Measurements from ENCODE around the gene WDR36.

WDR36 gene

DNA sequence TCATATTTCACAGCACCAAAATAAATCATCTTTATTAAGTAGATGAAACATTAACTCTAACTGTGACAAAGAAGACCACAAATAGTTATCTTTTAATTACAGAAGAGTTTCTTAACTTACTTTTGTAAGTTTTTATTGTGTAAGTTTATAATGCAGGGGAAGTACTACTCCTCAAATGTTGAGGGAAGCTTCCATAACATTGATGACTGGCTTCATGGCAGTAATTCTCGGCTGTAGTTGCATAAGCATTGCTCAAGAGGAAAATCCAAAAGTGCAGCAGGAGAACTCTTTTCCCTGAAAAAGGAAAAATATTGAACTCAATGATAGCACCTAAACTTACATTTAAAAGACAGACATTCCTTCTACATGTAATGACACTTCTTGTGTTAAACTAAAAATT lies 16.1 kb upstream of the WDR36 start:
- peaks cover 80% of the 10 kb centered on the region for H3K27me3 Mint-ChIP-seq

DNA sequence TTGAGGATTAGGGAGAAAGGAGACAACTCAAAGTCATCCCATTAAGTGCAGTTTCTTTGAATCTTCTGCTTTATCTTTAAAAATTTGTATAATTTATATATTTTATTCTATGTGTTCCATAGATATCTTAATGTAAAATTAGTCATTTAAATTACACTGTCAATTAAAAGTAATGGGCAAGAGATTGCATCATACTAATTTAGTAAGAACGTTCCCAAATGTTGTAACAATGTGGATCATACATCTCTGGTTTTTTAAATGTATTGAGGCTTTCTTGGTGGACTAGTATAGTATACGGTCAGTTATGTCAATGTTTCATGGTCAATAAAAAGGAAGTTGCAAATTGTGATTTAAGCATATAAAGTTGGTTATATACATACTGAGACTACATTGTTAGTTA lies 14.5 kb upstream of the WDR36 start:
- H3K27me3 Mint-ChIP-seq, result peaks cover 80% of the 10 kb centered on the region
- DNase-seq (no peak), ATAC-seq (no peak)
- no peak overlapping the region for H3K4me3 Mint-ChIP-seq
- H3K9me3 Mint-ChIP-seq, result no peaks in the 10 kb centered on the region
- H3K4me1 Mint-ChIP-seq, result peaks cover 27% of the 10 kb centered on the region
- H3K27ac Mint-ChIP-seq, result no peak overlapping the region

More for the DNA sequence above, 16.1 kb upstream of the WDR36 start:
- DNase-seq (no peak), ATAC-seq (no peak)
- peaks cover 36% of the 10 kb centered on the region for H3K4me1 Mint-ChIP-seq
- no peak overlapping the region for H3K4me3 Mint-ChIP-seq
- H3K9me3 Mint-ChIP-seq, result no peaks in the 10 kb centered on the region
- no peak overlapping the region for H3K27ac Mint-ChIP-seq

DNA sequence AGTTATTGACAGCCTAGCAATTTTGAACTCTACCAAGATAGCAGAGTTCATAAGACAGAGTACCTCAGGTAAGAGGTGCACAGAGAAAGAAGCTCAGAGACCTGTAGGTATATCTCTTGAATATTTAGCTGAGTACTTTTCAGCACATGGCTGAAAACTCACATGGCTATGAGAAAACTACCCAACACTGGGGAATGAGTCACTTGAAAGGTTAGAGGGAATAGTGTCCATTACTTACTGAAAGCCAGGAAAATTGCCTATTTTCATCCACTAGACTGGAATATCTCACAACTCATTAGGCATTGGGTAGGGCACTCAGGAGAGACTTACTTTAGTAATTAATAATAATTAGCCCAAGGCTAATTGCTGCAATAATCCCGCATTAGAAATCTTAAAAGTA lies 12.3 kb upstream of the WDR36 start:
- ATAC-seq (no peak), DNase-seq (no peak)
- Mint-ChIP-seq H3K4me3 (no peak overlapping the region), H3K9me3 (no peaks in the 10 kb centered on the region), H3K4me1 (peaks cover 11% of the 10 kb centered on the region), H3K27me3 (peaks cover 79% of the 10 kb centered on the region), H3K27ac (no peak overlapping the region)

DNA sequence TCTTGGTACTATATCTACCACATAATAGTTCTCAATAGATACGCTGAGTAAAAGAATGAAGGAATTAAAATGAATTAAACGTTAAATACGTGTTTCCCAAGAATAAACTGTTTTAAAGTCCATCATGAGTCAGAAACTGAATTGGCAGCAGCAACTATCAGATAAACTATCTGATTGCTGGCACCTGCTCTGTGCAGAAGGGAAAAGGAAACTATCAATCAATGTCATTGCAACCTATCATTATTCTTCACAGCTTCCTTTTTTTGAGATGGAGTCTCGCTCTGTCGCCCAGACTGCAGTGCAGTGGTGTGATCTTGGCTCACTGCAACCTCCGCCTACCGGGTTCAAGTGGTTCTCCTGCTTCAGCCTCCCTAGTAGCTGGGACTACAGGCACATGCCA lies 8.8 kb upstream of the WDR36 start:
- Mint-ChIP-seq H3K9me3 (no peaks in the 10 kb centered on the region), H3K4me3 (no peak overlapping the region), H3K27me3 (peaks cover 56% of the 10 kb centered on the region), H3K4me1 (no peaks in the 10 kb centered on the region), H3K27ac (no peak overlapping the region)
- DNase-seq (no peak), ATAC-seq (no peak)

DNA sequence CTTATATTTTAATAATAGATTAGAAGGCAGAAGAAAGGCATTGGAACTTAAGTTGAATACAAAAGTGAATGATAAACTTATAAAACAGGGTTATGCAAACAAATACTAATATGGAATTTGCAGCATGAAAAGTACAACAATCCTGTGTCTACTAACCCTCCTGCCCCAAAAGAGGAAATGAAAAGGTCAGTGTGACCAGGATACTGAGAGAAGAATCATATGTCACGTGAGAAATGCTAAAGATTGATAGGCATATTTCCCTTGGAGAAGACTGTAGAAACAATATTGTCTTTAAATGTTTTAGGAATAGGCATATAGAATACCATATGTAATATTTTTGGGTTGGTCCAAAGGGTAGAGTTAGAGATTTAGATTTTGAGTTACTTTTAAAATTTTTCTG lies 3.8 kb downstream of the WDR36 start:
- no peaks in the 10 kb centered on the region for H3K27me3 Mint-ChIP-seq
- peaks cover 0 to 7% of the 10 kb centered on the region in 2 donors for H3K9me3 Mint-ChIP-seq
- peak overlapping the region in 1 of 2 donors; percentile 38 for H3K27ac Mint-ChIP-seq
- H3K4me1 Mint-ChIP-seq, result peaks cover 56% of the 10 kb centered on the region
- H3K4me3 Mint-ChIP-seq, result no peak overlapping the region
- no peak for DNase-seq
- no peak for ATAC-seq

DNA sequence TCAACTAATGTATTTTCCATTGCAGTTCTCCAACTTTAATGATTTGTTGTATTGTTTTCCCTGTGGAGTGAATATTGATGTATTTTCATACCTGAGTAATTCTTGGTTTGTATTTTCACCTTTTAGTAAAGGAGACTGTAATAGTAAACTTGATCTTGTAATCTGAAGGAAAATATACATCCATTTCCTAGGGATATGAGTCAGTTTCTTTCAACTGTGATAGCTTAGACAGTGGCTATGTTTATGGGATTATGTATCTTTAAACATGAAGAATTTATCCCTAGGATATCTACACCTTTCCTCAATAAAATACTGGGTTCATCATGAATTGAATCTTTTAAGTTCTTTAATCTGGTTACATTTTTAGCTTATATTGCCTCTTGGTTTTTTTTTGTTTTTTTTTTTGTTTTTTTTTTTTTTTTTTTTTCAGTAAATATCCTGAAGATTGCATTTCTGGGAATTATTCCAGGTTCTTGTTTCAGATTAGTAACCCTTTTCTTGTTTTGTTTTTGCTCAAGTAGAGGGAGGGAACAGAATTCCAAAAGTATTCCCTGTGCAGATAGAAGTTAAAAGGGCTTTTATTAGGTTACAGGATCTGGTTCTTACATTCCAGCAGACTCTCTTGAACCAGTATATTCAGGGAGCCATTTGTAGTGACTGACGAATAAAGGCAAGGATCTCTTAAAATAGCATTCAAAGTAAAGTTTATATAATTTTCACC lies 7.1 kb downstream of the WDR36 start:
- ATAC-seq (no peak), DNase-seq (no peak)
- peaks cover 35% of the 10 kb centered on the region for H3K4me1 Mint-ChIP-seq
- no peaks in the 10 kb centered on the region for H3K9me3 Mint-ChIP-seq
- no peak overlapping the region for H3K4me3 Mint-ChIP-seq
- H3K27ac Mint-ChIP-seq, result no peak overlapping the region
- H3K27me3 Mint-ChIP-seq, result no peaks in the 10 kb centered on the region

DNA sequence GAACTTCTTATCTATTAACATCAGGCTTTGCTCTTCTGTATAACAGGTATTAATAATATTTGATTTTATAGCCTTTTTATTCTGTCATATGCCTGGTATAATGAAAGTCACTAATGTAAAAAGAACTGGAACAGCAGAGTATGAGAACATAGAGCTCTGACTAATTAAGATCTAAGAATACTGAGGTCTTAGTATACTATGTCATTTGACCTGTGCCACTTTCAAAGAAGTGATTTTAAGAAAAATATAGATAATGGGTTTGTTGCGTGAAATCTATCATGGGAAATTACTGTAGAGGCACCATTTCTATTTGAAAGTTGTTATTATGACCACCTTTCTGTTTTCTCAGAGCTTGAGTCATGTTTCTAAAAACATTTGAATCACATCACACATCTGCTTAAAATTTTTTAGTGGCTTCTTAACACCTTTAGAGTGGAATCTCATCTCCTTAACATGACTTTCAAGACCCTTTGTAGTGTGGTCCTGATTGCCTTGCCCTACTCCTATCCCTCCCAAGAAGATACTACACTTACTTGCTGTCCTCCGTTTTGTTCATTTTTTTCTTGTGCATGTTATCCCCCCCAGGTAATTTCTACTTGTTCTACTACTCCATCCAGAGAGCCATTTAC lies 14.3 kb downstream of the WDR36 start:
- peaks cover 12% of the 10 kb centered on the region for H3K4me1 Mint-ChIP-seq
- H3K9me3 Mint-ChIP-seq, result no peaks in the 10 kb centered on the region
- ATAC-seq, result peak; percentile 65
- H3K27me3 Mint-ChIP-seq, result no peaks in the 10 kb centered on the region
- no peak for DNase-seq
- no peak overlapping the region for H3K4me3 Mint-ChIP-seq
- peak overlapping the region in 1 of 2 donors; percentile 63 for H3K27ac Mint-ChIP-seq

GRCh38 chr5:111107371-111107770 lies 15.2 kb downstream of the WDR36 start:
- H3K4me3 Mint-ChIP-seq, result no peak overlapping the region
- H3K4me1 Mint-ChIP-seq, result peaks cover 12% of the 10 kb centered on the region
- H3K27me3 Mint-ChIP-seq, result no peaks in the 10 kb centered on the region
- H3K27ac Mint-ChIP-seq, result no peak overlapping the region
- DNase-seq (no peak), ATAC-seq (no peak)
- no peaks in the 10 kb centered on the region for H3K9me3 Mint-ChIP-seq

- Mint-ChIP-seq H3K9me3 (no peaks in the 10 kb centered on the region), H3K27me3 (no peaks in the 10 kb centered on the region), H3K4me1 (peaks cover 19% of the 10 kb centered on the region), H3K27ac (no peak overlapping the region), H3K4me3 (no peak overlapping the region)
- ATAC-seq (no peak), DNase-seq (no peak)
These were observed 19.8 kb downstream of the WDR36 start for GRCh38 chr5:111111956-111112355.

DNA sequence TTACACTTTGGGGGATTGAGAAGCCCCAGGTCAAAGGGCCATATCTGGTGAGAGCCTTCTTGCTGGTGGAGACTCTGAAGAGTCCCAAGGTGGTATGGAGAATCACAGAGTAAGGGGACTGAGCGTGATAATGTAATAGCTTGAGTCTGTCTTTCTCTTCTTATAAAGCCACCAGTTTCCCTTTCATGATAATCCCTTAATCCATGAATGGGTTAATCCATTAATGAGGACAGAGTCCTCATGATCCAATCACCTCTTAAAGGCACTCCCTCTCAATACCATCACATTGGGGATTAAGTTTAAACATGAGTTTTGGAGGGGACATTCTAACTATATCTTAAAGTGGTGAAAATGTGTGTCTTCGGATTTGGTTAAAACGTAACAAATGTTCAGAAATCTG lies 21.5 kb downstream of the WDR36 start:
- DNase-seq (no peak), ATAC-seq (no peak)
- Mint-ChIP-seq H3K4me3 (no peak overlapping the region), H3K9me3 (no peaks in the 10 kb centered on the region), H3K27ac (no peak overlapping the region), H3K4me1 (peaks cover 17% of the 10 kb centered on the region), H3K27me3 (no peaks in the 10 kb centered on the region)

GRCh38 chr5:111115229-111115628 lies 23.1 kb downstream of the WDR36 start:
- peaks cover 24% of the 10 kb centered on the region for H3K4me1 Mint-ChIP-seq
- no peaks in the 10 kb centered on the region for H3K9me3 Mint-ChIP-seq
- no peak overlapping the region for H3K27ac Mint-ChIP-seq
- DNase-seq (no peak), ATAC-seq (no peak)
- H3K4me3 Mint-ChIP-seq, result no peak overlapping the region
- H3K27me3 Mint-ChIP-seq, result no peaks in the 10 kb centered on the region

- Mint-ChIP-seq H3K27me3 (no peaks in the 10 kb centered on the region), H3K27ac (no peak overlapping the region), H3K4me3 (no peak overlapping the region), H3K4me1 (peaks cover 24% of the 10 kb centered on the region), H3K9me3 (no peaks in the 10 kb centered on the region)
- DNase-seq, result no peak
- ATAC-seq, result peak; percentile 51
These were observed 24.4 kb downstream of the WDR36 start for GRCh38 chr5:111116550-111116949.

GRCh38 chr5:111117136-111117535 lies 25.0 kb downstream of the WDR36 start:
- H3K4me3 Mint-ChIP-seq, result no peak overlapping the region
- no peak overlapping the region for H3K27ac Mint-ChIP-seq
- H3K4me1 Mint-ChIP-seq, result peaks cover 24% of the 10 kb centered on the region
- no peak for DNase-seq
- no peaks in the 10 kb centered on the region for H3K27me3 Mint-ChIP-seq
- H3K9me3 Mint-ChIP-seq, result no peaks in the 10 kb centered on the region
- no peak for ATAC-seq

- Mint-ChIP-seq H3K4me3 (no peak overlapping the region), H3K9me3 (no peaks in the 10 kb centered on the region), H3K4me1 (peaks cover 18% of the 10 kb centered on the region), H3K27ac (no peak overlapping the region), H3K27me3 (no peaks in the 10 kb centered on the region)
- ATAC-seq (no peak), DNase-seq (no peak)
These were observed 27.1 kb downstream of the WDR36 start for GRCh38 chr5:111119221-111119620.

DNA sequence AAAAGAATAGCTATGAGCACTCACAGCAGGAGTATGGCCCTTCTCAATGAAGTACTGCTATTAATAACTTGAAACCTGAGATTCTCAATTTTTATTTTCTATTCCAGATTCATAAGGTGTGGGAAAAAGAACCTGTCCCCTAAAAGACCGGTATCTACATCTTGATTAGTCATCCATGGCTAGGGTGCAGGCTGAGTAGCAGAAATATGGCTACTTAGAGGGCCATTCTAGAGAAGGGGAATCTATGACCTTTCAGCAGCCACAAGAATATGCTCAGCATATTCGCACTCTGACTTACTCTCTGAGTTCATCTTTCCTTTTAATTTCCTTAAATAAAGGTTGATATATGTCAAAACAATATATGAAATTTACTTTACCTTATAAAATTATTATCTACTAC lies 27.7 kb downstream of the WDR36 start:
- no peaks in the 10 kb centered on the region for H3K9me3 Mint-ChIP-seq
- DNase-seq (no peak), ATAC-seq (peak; percentile 95)
- no peak overlapping the region for H3K4me3 Mint-ChIP-seq
- no peaks in the 10 kb centered on the region for H3K27me3 Mint-ChIP-seq
- no peak overlapping the region for H3K27ac Mint-ChIP-seq
- H3K4me1 Mint-ChIP-seq, result peaks cover 15% of the 10 kb centered on the region

GRCh38 chr5:111120911-111121310 lies 28.8 kb downstream of the WDR36 start:
- H3K27ac Mint-ChIP-seq, result no peak overlapping the region
- no peaks in the 10 kb centered on the region for H3K9me3 Mint-ChIP-seq
- DNase-seq, result no peak

DNA sequence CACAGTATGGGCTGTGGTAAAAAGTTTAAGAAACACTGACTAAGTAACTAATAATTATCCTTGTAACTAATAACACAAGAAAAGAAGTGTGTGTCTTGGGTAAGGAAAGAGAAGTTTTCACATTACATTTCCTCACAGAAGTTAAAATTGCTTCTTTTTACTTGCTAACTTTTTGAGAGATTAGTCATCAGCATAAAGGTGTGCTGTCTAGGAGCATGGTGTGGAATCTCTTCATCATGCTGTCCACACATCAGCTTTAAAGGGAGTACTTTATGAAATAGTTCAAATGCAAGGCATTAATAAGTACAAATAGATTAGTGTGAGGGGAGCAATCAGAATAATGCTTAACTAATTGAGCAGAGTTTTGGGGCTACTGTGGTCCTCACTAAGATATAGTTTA lies 29.8 kb downstream of the WDR36 start:
- H3K4me3 Mint-ChIP-seq, result no peak overlapping the region
- H3K9me3 Mint-ChIP-seq, result no peaks in the 10 kb centered on the region
- H3K4me1 Mint-ChIP-seq, result peaks cover 12% of the 10 kb centered on the region
- H3K27me3 Mint-ChIP-seq, result no peaks in the 10 kb centered on the region
- ATAC-seq (no peak), DNase-seq (no peak)
- peak overlapping the region in 1 of 2 donors; percentile 69 for H3K27ac Mint-ChIP-seq

More at GRCh38 chr5:111120911-111121310, 28.8 kb downstream of the WDR36 start:
- ATAC-seq, result no peak
- Mint-ChIP-seq H3K4me1 (peaks cover 14% of the 10 kb centered on the region), H3K4me3 (no peak overlapping the region), H3K27me3 (no peaks in the 10 kb centered on the region)

Data from stimulated activated naive CD8-positive, alpha-beta T cell treated with anti-CD3 and anti-CD28 coated beads, Interleukin-15, amount 100 ng/mL, for 72 hours (primary cell).